ENCODE data around the gene ARL6. TPM values are rescaled to one million over a fixed set of nuclear protein-coding genes. Genes with fewer than 3 reads are reported as not detected.

The ARL6 gene
- total RNA-seq, 1 experiment from 2014 or later = 7.1 TPM

DNA sequence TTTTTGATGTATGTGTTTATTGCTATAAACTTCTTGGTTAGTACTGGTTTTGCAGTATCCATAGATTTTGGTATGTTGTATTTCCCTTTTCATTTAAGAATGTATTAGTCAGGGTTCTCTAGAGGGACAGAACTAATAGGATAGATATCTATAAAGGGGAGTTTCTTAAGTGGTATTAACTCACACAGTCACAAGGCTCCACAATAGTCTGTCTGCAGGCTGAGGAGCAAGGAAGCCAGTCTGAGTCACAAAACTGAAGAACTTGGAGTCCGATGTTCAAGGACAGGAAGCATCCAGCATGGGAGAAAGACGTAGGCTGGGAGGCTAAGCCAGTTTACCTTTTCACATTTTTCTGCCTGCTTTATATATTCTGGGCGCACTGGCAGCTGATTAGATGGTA, 8.4 kb downstream of the ARL6 start:
- no peak overlapping the region for H2AK5ac ChIP-seq (ENCODE audit: insufficient read length, low read length)
- no peak overlapping the region for H2BK12ac ChIP-seq (ENCODE audit: insufficient read length, low read depth, low read length)
- no CpG with 5 or more reads among the region's 3 CpGs for WGBS (ENCODE audit: extremely low coverage, insufficient read length, low lambda C conversion rate)
- no peak overlapping the region for H3K4me2 ChIP-seq (ENCODE audit: insufficient read depth, insufficient read length, low read length)
- no peak overlapping the region for H2AFZ ChIP-seq (ENCODE audit: low read length)
- H4K8ac ChIP-seq (replicated peaks; ENCODE audit: insufficient read length, low read depth, low read length) = no peak overlapping the region
- no peak overlapping the region for H2BK15ac ChIP-seq (ENCODE audit: low read depth, low read length)
- TF ChIP-seq, protein P1, sequence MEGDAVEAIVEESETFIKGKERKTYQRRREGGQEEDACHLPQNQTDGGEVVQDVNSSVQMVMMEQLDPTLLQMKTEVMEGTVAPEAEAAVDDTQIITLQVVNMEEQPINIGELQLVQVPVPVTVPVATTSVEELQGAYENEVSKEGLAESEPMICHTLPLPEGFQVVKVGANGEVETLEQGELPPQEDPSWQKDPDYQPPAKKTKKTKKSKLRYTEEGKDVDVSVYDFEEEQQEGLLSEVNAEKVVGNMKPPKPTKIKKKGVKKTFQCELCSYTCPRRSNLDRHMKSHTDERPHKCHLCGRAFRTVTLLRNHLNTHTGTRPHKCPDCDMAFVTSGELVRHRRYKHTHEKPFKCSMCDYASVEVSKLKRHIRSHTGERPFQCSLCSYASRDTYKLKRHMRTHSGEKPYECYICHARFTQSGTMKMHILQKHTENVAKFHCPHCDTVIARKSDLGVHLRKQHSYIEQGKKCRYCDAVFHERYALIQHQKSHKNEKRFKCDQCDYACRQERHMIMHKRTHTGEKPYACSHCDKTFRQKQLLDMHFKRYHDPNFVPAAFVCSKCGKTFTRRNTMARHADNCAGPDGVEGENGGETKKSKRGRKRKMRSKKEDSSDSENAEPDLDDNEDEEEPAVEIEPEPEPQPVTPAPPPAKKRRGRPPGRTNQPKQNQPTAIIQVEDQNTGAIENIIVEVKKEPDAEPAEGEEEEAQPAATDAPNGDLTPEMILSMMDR (conservative IDR thresholded peaks at IDR 0.05) = no peak
- Mint-ChIP-seq H3K9me3 (peaks cover 0 to 8% of the 10 kb centered on the region in 2 experiments; a peak in 2 of 5 replicates), H3K27me3 (ENCODE audit: low read depth) (no peaks in the 10 kb centered on the region), H3K4me3 (no peak overlapping the region), H3K27ac (no peak overlapping the region; a peak in 1 of 7 replicates), H3K4me1 (peaks cover 13 to 15% of the 10 kb centered on the region in 2 experiments), H3K36me3 (ENCODE audit: insufficient read depth in 1 of 3, low read depth in 3 of 3) (peaks cover 32 to 49% (median 40%) of the 10 kb centered on the region in 3 experiments)
- H4K5ac ChIP-seq (ENCODE audit: insufficient read length, low read depth, low read length) = no peak overlapping the region
- no peak overlapping the region for H3K56ac ChIP-seq (ENCODE audit: insufficient read length, low read depth, low read length)
- H3K27ac ChIP-seq (ENCODE audit: insufficient read length, low read depth, low read length) = no peak overlapping the region
- H3K23me2 ChIP-seq (ENCODE audit: insufficient read length, low read depth, low read length, poor library complexity, severe bottlenecking) = no peaks in the 10 kb centered on the region
- H3K79me1 ChIP-seq (ENCODE audit: insufficient read depth, low read depth, low read length, poor library complexity, severe bottlenecking) = no peaks in the 10 kb centered on the region
- no peaks in the 10 kb centered on the region for H3K79me2 ChIP-seq (ENCODE audit: insufficient read depth, low read length)
- H4K91ac ChIP-seq (ENCODE audit: insufficient read length, low read depth, low read length) = no peak overlapping the region
- H3K23ac ChIP-seq (ENCODE audit: insufficient read length, low read depth, low read length) = no peak overlapping the region
- no peak overlapping the region for H3K9ac ChIP-seq (ENCODE audit: extremely low read depth, insufficient read length, low read length)
- H4K20me1 ChIP-seq (ENCODE audit: control insufficient read depth, insufficient read depth, insufficient read length) = no peaks in the 10 kb centered on the region
- H2BK20ac ChIP-seq (ENCODE audit: low read depth, low read length, poor library complexity, severe bottlenecking) = no peak overlapping the region
- H3T11ph ChIP-seq (ENCODE audit: low read length) = no peak overlapping the region
- no peak for DNase-seq
- H2BK5ac ChIP-seq (ENCODE audit: insufficient read length, low read length) = no peak overlapping the region
- H3K4me1 ChIP-seq (ENCODE audit: insufficient read depth, low read length) = no peaks in the 10 kb centered on the region
- H3K18ac ChIP-seq (ENCODE audit: insufficient read length, low read depth, low read length) = no peak overlapping the region
- no peaks in the 10 kb centered on the region for H3K9me3 ChIP-seq (ENCODE audit: control insufficient read depth, low read depth, low read length)
- H3K14ac ChIP-seq (ENCODE audit: insufficient read depth, low read length) = no peak overlapping the region
- no peak overlapping the region for H2BK120ac ChIP-seq (ENCODE audit: low read depth, low read length, poor library complexity, severe bottlenecking)
- H3K27me3 ChIP-seq (ENCODE audit: insufficient read depth, low read length) = no peaks in the 10 kb centered on the region
- no peak overlapping the region for H3K4ac ChIP-seq (ENCODE audit: low read depth, low read length)
